Stomach (tissue), 9 donors: ENCODE data around the gene EIF5AL1. TPM values are rescaled to one million over a fixed set of nuclear protein-coding genes. Genes with fewer than 3 reads are reported as not detected.

Experiments used
- DNase-seq, 2 donors: peaks; one replicate each; pipeline versions ENCODE4 v3.0.0 to v3.0.0-alpha.2; 2013 to 2019
- H3K27ac ChIP-seq, 5 donors: fragments of 200-600 bp in 4 of 5; sonication (generic) in 4 of 5; one replicate each; pipeline ENCODE4 v1.5.1; 2013 to 2019; ENCODE audit warnings: mild to moderate bottlenecking in 1 of 5, moderate library complexity in 1 of 5
- H3K27me3 ChIP-seq, 3 donors: fragments of 200-600 bp; sonication (generic); one replicate each; pipeline ENCODE4 v1.5.1; 2017 to 2019; ENCODE audit warnings: mixed run types in 1 of 3
- H3K36me3 ChIP-seq, 4 donors: fragments of 200-600 bp; sonication (generic); 1 replicate in 3 of 4; 2 replicates in 1 of 4; pipeline ENCODE4 v1.5.1; 2016 to 2019
- H3K4me1 ChIP-seq, 4 donors: fragments of 200-600 bp; sonication (generic); one replicate each; pipeline ENCODE4 v1.5.1; 2016 to 2019
- H3K4me3 ChIP-seq, 4 donors: fragments of 200-600 bp; sonication (generic) in 3 of 4; one replicate each; pipeline ENCODE4 v1.5.1; 2016 to 2019; ENCODE audit warnings: mild to moderate bottlenecking in 1 of 4
- H3K9me3 ChIP-seq, 4 donors: fragments of 200-600 bp; sonication (generic); one replicate each; pipeline ENCODE4 v1.5.1; 2016 to 2019
- CTCF ChIP-seq, 7 experiments: fragments of 450-650 bp in 4 of 7; fragments of 200-600 bp in 3 of 7; sonication (generic) in 3 of 7; IDR thresholded peaks; one replicate each; pipeline ENCODE4 v1.5.1; 2016 to 2019; ENCODE audit warnings: antibody characterized with exemption in 7 of 7, control low read depth in 2 of 7, mild to moderate bottlenecking in 1 of 7
- EP300 ChIP-seq: sonication (generic); formaldehyde crosslinking; IDR thresholded peaks from one replicate; pipeline ENCODE4 v1.6.1; 2017; ENCODE audit warnings: antibody characterized with exemption
- POLR2A ChIP-seq, 4 donors: fragments of 450-650 bp; IDR thresholded peaks; one replicate each; pipeline ENCODE4 v1.6.1; 2016; ENCODE audit warnings: antibody characterized with exemption in 4 of 4, control low read depth in 2 of 4, mild to moderate bottlenecking in 1 of 4, moderate library complexity in 1 of 4
- POLR2AphosphoS5 ChIP-seq, 3 donors: sonication (generic); formaldehyde crosslinking; IDR thresholded peaks; one replicate each; pipeline ENCODE4 v1.6.1; 2016; ENCODE audit warnings: antibody characterized with exemption in 3 of 3
- WGBS, 5 donors: extraction: QIAGEN DNeasy Blood & Tissue Kit in 3 of 5; methylation state at CpG; one replicate each; pipeline versions ENCODE4 v1.1.5 to v1.1.7; 2013 to 2018; 5-methylcytosine and 5-hydroxymethylcytosine counted together
- intact Hi-C: fragments of 100-400 bp; cut with DNase I; formaldehyde crosslinking; loops from one replicate; pipeline ENCODE4 v1.15.1; 2023; ENCODE audit warnings: low total_unique reads
- polyA plus RNA-seq, 3 donors: library from polyadenylated mRNA; stranded (reverse); fragments of 200-250 nt; gene quantifications; one replicate each; pipeline ENCODE4 v1.2.3, GENCODE V29; 2013
- total RNA-seq, 5 donors: library from RNA; depleted of rRNA; stranded (reverse); fragments of >200 nt; gene quantifications; one replicate each; pipeline versions ENCODE4 v1.1.0 to v1.2.3, GENCODE V29; 2014 to 2016
- donor health status: healthy with polysubstance abuse.
- donor health status: Bipolar disorder and iron deficiency.
- donor health status: healthy.

EIF5AL1 gene
- total and polyA plus RNA-seq, 8 donors = 0.18 to 0.75 (median 0.46) TPM; not detected in 3

GRCh38 chr10:79468841-79469585 lies 43.3 kb upstream of the EIF5AL1 start:
- DNase-seq = no peak
- Histone ChIP-seq H3K36me3 (no peaks in the 10 kb centered on the region), H3K9me3 (no peaks in the 10 kb centered on the region), H3K27me3 (no peaks in the 10 kb centered on the region), H3K27ac (no peak overlapping the region), H3K4me3 (no peak overlapping the region), H3K4me1 (peaks cover 0 to 20% (median 10%) of the 10 kb centered on the region in 4 donors)
- 72 to 81% (median 78%) methylated on average over 5 to 6 of the region's 6 CpGs for whole genome bisulfite sequencing, 5 donors
- intact Hi-C loops = loop anchor here (5.0 kb wide), 1 partner anchor 97 kb away; no protein-coding TSS in a partner anchor
- TF ChIP-seq POLR2AphosphoS5 (IDR thresholded peaks at IDR 0.05) (no peak), POLR2A (IDR thresholded peaks at IDR 0.05) (no peak), CTCF (IDR thresholded peaks at IDR 0.05) (no peak), EP300 (no peak)

GRCh38 chr10:79470096-79470495 lies 42.2 kb upstream of the EIF5AL1 start:
- no peak overlapping the region for H3K4me3 ChIP-seq
- intact Hi-C loops = no loop called here
- peaks cover 0 to 20% (median 10%) of the 10 kb centered on the region in 4 donors for H3K4me1 ChIP-seq
- H3K27me3 ChIP-seq = no peaks in the 10 kb centered on the region
- TF ChIP-seq POLR2A (IDR thresholded peaks at IDR 0.05) = no peak
- no peak for TF ChIP-seq CTCF (IDR thresholded peaks at IDR 0.05)
- no peak for TF ChIP-seq EP300
- no peak for TF ChIP-seq POLR2AphosphoS5 (IDR thresholded peaks at IDR 0.05)
- no peak overlapping the region for H3K27ac ChIP-seq
- no peaks in the 10 kb centered on the region for H3K9me3 ChIP-seq
- 89 to 92% (median 90%) methylated on average over 8 of the region's 8 CpGs for WGBS, 5 donors
- H3K36me3 ChIP-seq = no peaks in the 10 kb centered on the region
- no peak for DNase-seq

- Histone ChIP-seq H3K27me3 (no peaks in the 10 kb centered on the region), H3K4me3 (no peak overlapping the region), H3K4me1 (peaks cover 0 to 18% (median 10%) of the 10 kb centered on the region in 4 donors), H3K36me3 (no peaks in the 10 kb centered on the region), H3K9me3 (no peaks in the 10 kb centered on the region), H3K27ac (no peak overlapping the region)
- WGBS, 5 donors = 88 to 94% (median 92%) methylated on average over 4 of the region's 4 CpGs
- intact Hi-C loops = no loop called here
- no peak for DNase-seq
- no peak for TF ChIP-seq EP300
Measured at GRCh38 chr10:79471776-79472175, 40.6 kb upstream of the EIF5AL1 start.

- Histone ChIP-seq H3K27ac (no peak overlapping the region), H3K9me3 (no peaks in the 10 kb centered on the region), H3K4me1 (peaks cover 0 to 12% (median 7%) of the 10 kb centered on the region in 4 donors), H3K4me3 (no peak overlapping the region), H3K36me3 (no peaks in the 10 kb centered on the region), H3K27me3 (no peaks in the 10 kb centered on the region)
- TF ChIP-seq POLR2A (IDR thresholded peaks at IDR 0.05) (no peak), EP300 (no peak), CTCF (IDR thresholded peaks at IDR 0.05) (no peak), POLR2AphosphoS5 (IDR thresholded peaks at IDR 0.05) (no peak)
- no peak for DNase-seq
- intact Hi-C loops = no loop called here
- WGBS, 5 donors = 88 to 94% (median 92%) methylated on average over 7 of the region's 7 CpGs
Measured at GRCh38 chr10:79472449-79472848, 39.9 kb upstream of the EIF5AL1 start.

GRCh38 chr10:79472951-79473350 lies 39.4 kb upstream of the EIF5AL1 start:
- Histone ChIP-seq H3K4me1 (peaks cover 0 to 7% (median 4%) of the 10 kb centered on the region in 4 donors), H3K27ac (no peak overlapping the region), H3K4me3 (no peak overlapping the region), H3K27me3 (no peaks in the 10 kb centered on the region), H3K36me3 (no peaks in the 10 kb centered on the region), H3K9me3 (no peaks in the 10 kb centered on the region)
- TF ChIP-seq CTCF (IDR thresholded peaks at IDR 0.05) (no peak), POLR2A (IDR thresholded peaks at IDR 0.05) (no peak), POLR2AphosphoS5 (IDR thresholded peaks at IDR 0.05) (peak in 1 of 3 donors; percentile 11), EP300 (no peak)
- DNase-seq = no peak
- intact Hi-C loops = no loop called here
- 59 to 72% (median 63%) methylated on average over 5 of the region's 5 CpGs for WGBS, 5 donors
